ENCODE measurements around the gene VSTM2L.
"Not testable (repeated sequence)": the region's sequence is repeated elsewhere in the genome, so short reads cannot be mapped to it uniquely, and the experiment has no call there.

The VSTM2L gene

GRCh38 chr20:37902504-37903313, at the start of gene VSTM2L:
VSTM2L (plus strand) TSS chr20:37903127; CDS start chr20:37903351, 224 bp downstream.
- no peak for DNase-seq (ENCODE audit: low read depth)

GRCh38 chr20:37853823-37854375, 49.0 kb upstream of the VSTM2L start:
- DNase-seq (ENCODE audit: low read depth) = no peak

GRCh38 chr20:37856034-37856433, 46.9 kb upstream of the VSTM2L start:
- not testable (repeated sequence) for DNase-seq (ENCODE audit: low read depth)

GRCh38 chr20:37856932-37857660, 45.8 kb upstream of the VSTM2L start:
- no peak for DNase-seq (ENCODE audit: low read depth)

- no peak for DNase-seq (ENCODE audit: low read depth)
These were observed 43.3 kb upstream of the VSTM2L start for GRCh38 chr20:37859406-37860171.

GRCh38 chr20:37863289-37863688, 39.6 kb upstream of the VSTM2L start:
- no peak for DNase-seq (ENCODE audit: low read depth)

- DNase-seq (ENCODE audit: low read depth) = no peak
These were observed 38.6 kb upstream of the VSTM2L start for GRCh38 chr20:37864298-37864697.

GRCh38 chr20:37866051-37866450, 36.9 kb upstream of the VSTM2L start:
- DNase-seq (ENCODE audit: low read depth) = no peak

- no peak for DNase-seq (ENCODE audit: low read depth)
These were observed 35.4 kb upstream of the VSTM2L start for GRCh38 chr20:37867289-37868195.

- DNase-seq (ENCODE audit: low read depth) = no peak
These were observed 34.0 kb upstream of the VSTM2L start for GRCh38 chr20:37868851-37869333.

- DNase-seq (ENCODE audit: low read depth) = no peak
These were observed 33.5 kb upstream of the VSTM2L start for GRCh38 chr20:37869334-37869861.

- no peak for DNase-seq (ENCODE audit: low read depth)
These were observed 32.6 kb upstream of the VSTM2L start for GRCh38 chr20:37870294-37870693.

GRCh38 chr20:37871751-37872150, 31.2 kb upstream of the VSTM2L start:
- DNase-seq (ENCODE audit: low read depth) = no peak

- DNase-seq (ENCODE audit: low read depth) = no peak
These were observed 30.8 kb upstream of the VSTM2L start for GRCh38 chr20:37872161-37872560.

- DNase-seq (ENCODE audit: low read depth) = no peak
These were observed 29.0 kb upstream of the VSTM2L start for GRCh38 chr20:37873884-37874283.

GRCh38 chr20:37875460-37876175, 27.3 kb upstream of the VSTM2L start:
- DNase-seq (ENCODE audit: low read depth) = no peak

- no peak for DNase-seq (ENCODE audit: low read depth)
These were observed 26.1 kb upstream of the VSTM2L start for GRCh38 chr20:37876863-37877262.

- no peak for DNase-seq (ENCODE audit: low read depth)
These were observed 24.8 kb upstream of the VSTM2L start for GRCh38 chr20:37877832-37878772.

Data from activated gamma-delta T cell treated with anti-CD3 and anti-CD28 coated beads, Interleukin-2, amount 50 U/mL, for 16 hours (primary cell).